Measurements from ENCODE around the gene FAM156B. TPM values are rescaled to one million over a fixed set of nuclear protein-coding genes. Genes with fewer than 3 reads are reported as not detected.
"Not testable (repeated sequence)": the region's sequence is repeated elsewhere in the genome, so short reads cannot be mapped to it uniquely, and the experiment has no call there.

The FAM156B gene
- total RNA-seq, 1 donor from 2014 or later, result 14.1 TPM

- not testable (repeated sequence) for DNase-seq (ENCODE audit: low spot score); H3K4me3 Mint-ChIP-seq; H3K4me2 ChIP-seq; H3F3A ChIP-seq (ENCODE audit: low read depth); H3K27me3 ChIP-seq; H3K9ac ChIP-seq; H3K27ac ChIP-seq; H3K79me2 ChIP-seq (ENCODE audit: low read depth); H3K4me3 ChIP-seq; H3K9me3 Mint-ChIP-seq; H3K36me3 ChIP-seq; H3K9me3 ChIP-seq (ENCODE audit: low read depth); H3K36me3 Mint-ChIP-seq; H3K27ac Mint-ChIP-seq; H4K20me1 ChIP-seq (ENCODE audit: low read depth); H3K27me3 Mint-ChIP-seq (ENCODE audit: insufficient read depth, low read depth); H2AFZ ChIP-seq (replicated peaks); H3K4me1 Mint-ChIP-seq; H3K4me1 ChIP-seq
These were observed 9.7 kb upstream of the FAM156B start for GRCh38 chrX:52887459-52887858.

- H3K4me1 Mint-ChIP-seq; H3K36me3 Mint-ChIP-seq; H3K79me2 ChIP-seq (ENCODE audit: low read depth); H3K9me3 ChIP-seq (ENCODE audit: low read depth); H3K4me2 ChIP-seq; H4K20me1 ChIP-seq (ENCODE audit: low read depth); H3K4me3 Mint-ChIP-seq; H3K27me3 ChIP-seq; H3K36me3 ChIP-seq; DNase-seq (ENCODE audit: low spot score); H3K27ac ChIP-seq; H3K27ac Mint-ChIP-seq; H3K27me3 Mint-ChIP-seq (ENCODE audit: insufficient read depth, low read depth); H3K9ac ChIP-seq; H3F3A ChIP-seq (ENCODE audit: low read depth); H3K4me1 ChIP-seq; H3K4me3 ChIP-seq; H2AFZ ChIP-seq (replicated peaks); H3K9me3 Mint-ChIP-seq: not testable (repeated sequence)
These were observed 9.0 kb upstream of the FAM156B start for GRCh38 chrX:52888090-52888489.

DNA sequence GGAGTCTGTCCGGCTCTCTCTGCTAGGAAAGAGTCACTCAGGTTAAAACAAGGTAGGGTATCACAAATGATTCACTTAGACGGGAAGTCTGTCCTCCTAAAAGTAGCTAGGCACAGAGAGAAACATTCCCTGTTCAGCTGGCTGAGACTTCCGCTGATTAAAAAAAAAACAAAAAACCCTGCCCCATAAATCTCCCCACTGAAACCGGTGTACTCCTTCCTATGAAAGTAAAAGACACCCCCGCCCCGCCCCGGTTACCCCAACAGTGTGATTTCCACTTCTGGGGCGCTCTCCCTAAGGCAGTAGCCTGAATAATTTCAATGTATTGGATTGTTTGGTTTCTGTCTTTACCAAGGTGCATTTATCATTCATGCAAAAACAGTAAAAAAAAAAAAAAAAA, 692 bp upstream of the FAM156B start:
- H3K79me2 ChIP-seq (ENCODE audit: low read depth); H3K9me3 Mint-ChIP-seq; H3K36me3 Mint-ChIP-seq; H3K27ac ChIP-seq; H3K27me3 Mint-ChIP-seq (ENCODE audit: insufficient read depth, low read depth); H4K20me1 ChIP-seq (ENCODE audit: low read depth); H3K4me3 Mint-ChIP-seq; H3K4me1 ChIP-seq; H3K4me3 ChIP-seq; H2AFZ ChIP-seq (replicated peaks); H3K36me3 ChIP-seq; DNase-seq (ENCODE audit: low spot score); H3K9ac ChIP-seq; H3K27me3 ChIP-seq; H3K4me2 ChIP-seq; H3K4me1 Mint-ChIP-seq; H3F3A ChIP-seq (ENCODE audit: low read depth); H3K9me3 ChIP-seq (ENCODE audit: low read depth); H3K27ac Mint-ChIP-seq: not testable (repeated sequence)

GRCh38 chrX:52905531-52905930, 8.4 kb downstream of the FAM156B start:
- DNase-seq (ENCODE audit: low spot score); H3K9me3 Mint-ChIP-seq; H3K9ac ChIP-seq; H3K27ac ChIP-seq; H3K4me3 ChIP-seq; H3K4me3 Mint-ChIP-seq; H3K36me3 Mint-ChIP-seq; H3K36me3 ChIP-seq; H3K79me2 ChIP-seq (ENCODE audit: low read depth); H3K4me2 ChIP-seq; H4K20me1 ChIP-seq (ENCODE audit: low read depth); H3K27ac Mint-ChIP-seq; H3K4me1 Mint-ChIP-seq; H2AFZ ChIP-seq (replicated peaks); H3K9me3 ChIP-seq (ENCODE audit: low read depth); H3K4me1 ChIP-seq; H3K27me3 Mint-ChIP-seq (ENCODE audit: insufficient read depth, low read depth); H3F3A ChIP-seq (ENCODE audit: low read depth); H3K27me3 ChIP-seq: not testable (repeated sequence)

DNA sequence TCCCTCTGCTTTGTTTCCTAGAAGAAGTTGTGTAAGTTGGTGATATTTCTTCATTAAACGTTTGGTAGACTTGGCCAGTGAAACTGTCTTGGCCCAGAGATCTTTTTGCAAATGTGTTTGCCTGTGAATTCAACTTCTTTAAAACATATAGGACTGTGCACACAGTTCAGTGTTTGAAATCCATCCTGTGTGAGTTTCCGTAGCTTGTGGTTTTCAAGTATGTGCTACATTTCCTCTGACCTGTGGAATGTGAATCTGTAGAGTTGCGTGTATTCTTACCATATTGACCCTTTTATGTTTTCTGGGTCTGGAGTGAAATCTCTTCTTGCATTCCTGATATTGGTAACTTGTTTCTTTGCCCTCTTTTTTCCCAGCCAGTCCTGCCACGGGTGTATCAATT, 8.9 kb downstream of the FAM156B start:
- not testable (repeated sequence) for H3K79me2 ChIP-seq (ENCODE audit: low read depth); H3K9me3 Mint-ChIP-seq; H3K27me3 ChIP-seq; H3K4me1 ChIP-seq; H3K4me3 ChIP-seq; H3K36me3 Mint-ChIP-seq; H3K27me3 Mint-ChIP-seq (ENCODE audit: insufficient read depth, low read depth); H3K27ac ChIP-seq; H3K9me3 ChIP-seq (ENCODE audit: low read depth); H3K4me3 Mint-ChIP-seq; H3F3A ChIP-seq (ENCODE audit: low read depth); H3K27ac Mint-ChIP-seq; H3K9ac ChIP-seq; H2AFZ ChIP-seq (replicated peaks); DNase-seq (ENCODE audit: low spot score); H3K4me1 Mint-ChIP-seq; H3K36me3 ChIP-seq; H3K4me2 ChIP-seq; H4K20me1 ChIP-seq (ENCODE audit: low read depth)

DNA sequence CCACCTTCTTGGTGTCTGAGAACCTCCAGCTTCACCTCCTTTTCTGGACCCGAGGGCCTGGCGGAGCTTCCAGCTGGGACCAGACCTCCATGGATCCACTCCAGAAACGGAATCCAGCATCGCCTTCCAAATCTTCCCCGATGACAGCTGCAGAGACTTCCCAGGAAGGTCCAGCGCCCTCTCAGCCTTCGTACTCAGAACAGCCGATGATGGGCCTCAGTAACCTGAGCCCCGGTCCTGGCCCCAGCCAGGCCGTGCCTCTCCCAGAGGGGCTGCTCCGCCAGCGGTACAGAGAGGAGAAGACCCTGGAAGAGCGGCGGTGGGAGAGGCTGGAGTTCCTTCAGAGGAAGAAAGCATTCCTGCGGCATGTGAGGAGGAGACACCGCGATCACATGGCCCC, 10.0 kb downstream of the FAM156B start:
- not testable (repeated sequence) for H3K9me3 Mint-ChIP-seq; H3K9ac ChIP-seq; H3F3A ChIP-seq (ENCODE audit: low read depth); H3K27me3 ChIP-seq; H3K27ac Mint-ChIP-seq; DNase-seq (ENCODE audit: low spot score); H3K27me3 Mint-ChIP-seq (ENCODE audit: insufficient read depth, low read depth); H3K36me3 ChIP-seq; H3K79me2 ChIP-seq (ENCODE audit: low read depth); H3K27ac ChIP-seq; H3K4me1 ChIP-seq; H3K4me2 ChIP-seq; H2AFZ ChIP-seq (replicated peaks); H3K9me3 ChIP-seq (ENCODE audit: low read depth); H3K4me1 Mint-ChIP-seq; H3K4me3 Mint-ChIP-seq; H4K20me1 ChIP-seq (ENCODE audit: low read depth); H3K36me3 Mint-ChIP-seq; H3K4me3 ChIP-seq

DNA sequence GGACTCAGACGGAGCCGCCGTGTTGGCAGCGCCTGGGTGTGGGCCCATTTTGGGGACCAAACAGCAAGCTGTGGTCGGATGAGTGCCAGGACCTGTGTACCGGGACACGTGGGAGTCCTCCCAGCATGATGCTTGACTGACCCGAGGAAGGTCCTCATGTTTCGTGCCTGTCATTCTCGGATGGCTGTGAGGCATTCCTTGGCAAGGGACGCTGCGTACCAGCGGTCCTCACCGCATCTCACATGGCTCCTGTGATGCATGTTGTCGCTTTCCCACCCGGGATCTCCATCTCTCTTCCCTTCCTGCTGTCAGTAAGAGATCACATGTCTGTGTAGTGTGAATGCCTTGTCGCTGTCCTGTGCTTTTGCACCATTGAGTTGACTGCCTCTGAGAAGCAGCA, 10.8 kb downstream of the FAM156B start:
- H3K4me3 Mint-ChIP-seq; H3F3A ChIP-seq (ENCODE audit: low read depth); H3K36me3 Mint-ChIP-seq; H3K9me3 Mint-ChIP-seq; H3K4me2 ChIP-seq; H3K27ac Mint-ChIP-seq; H3K9ac ChIP-seq; H3K27ac ChIP-seq; H3K4me1 Mint-ChIP-seq; H3K4me3 ChIP-seq; H4K20me1 ChIP-seq (ENCODE audit: low read depth); H3K27me3 ChIP-seq; H3K27me3 Mint-ChIP-seq (ENCODE audit: insufficient read depth, low read depth); H2AFZ ChIP-seq (replicated peaks); H3K4me1 ChIP-seq; H3K79me2 ChIP-seq (ENCODE audit: low read depth); DNase-seq (ENCODE audit: low spot score); H3K9me3 ChIP-seq (ENCODE audit: low read depth); H3K36me3 ChIP-seq: not testable (repeated sequence)

- not testable (repeated sequence) for H3K36me3 Mint-ChIP-seq; H3K4me3 Mint-ChIP-seq; H3K4me1 ChIP-seq; H3F3A ChIP-seq (ENCODE audit: low read depth); H3K27me3 ChIP-seq; H3K9me3 Mint-ChIP-seq; H3K9ac ChIP-seq; DNase-seq (ENCODE audit: low spot score); H3K4me2 ChIP-seq; H3K79me2 ChIP-seq (ENCODE audit: low read depth); H3K9me3 ChIP-seq (ENCODE audit: low read depth); H3K36me3 ChIP-seq; H4K20me1 ChIP-seq (ENCODE audit: low read depth); H3K4me3 ChIP-seq; H2AFZ ChIP-seq (replicated peaks); H3K27me3 Mint-ChIP-seq (ENCODE audit: insufficient read depth, low read depth); H3K4me1 Mint-ChIP-seq; H3K27ac ChIP-seq; H3K27ac Mint-ChIP-seq
These were observed 12.3 kb downstream of the FAM156B start for GRCh38 chrX:52909313-52909969.

Measured in neural progenitor cell (in vitro differentiated cells).